GM06990 (cell line): Measurements from ENCODE around the gene PALLD.

Experiments used
- DNase-seq: peaks from one replicate; pipeline ENCODE4 v3.0.0-alpha.2; 2011; ENCODE audit not compliant: insufficient read length; ENCODE audit errors: extremely low read depth
- H3K27me3 ChIP-seq: replicated peaks from 2 replicates; pipeline ENCODE4 v1.6.0; 2011; ENCODE audit warnings: low read length; ENCODE audit not compliant: control insufficient read depth, insufficient read depth
- H3K36me3 ChIP-seq: 2 replicates; pipeline ENCODE4 v1.5.1; 2011; ENCODE audit warnings: low read length; ENCODE audit not compliant: control insufficient read depth, insufficient read depth
- H3K4me3 ChIP-seq: replicated peaks from 2 replicates; pipeline ENCODE4 v1.5.1; 2011; ENCODE audit warnings: low read depth, mild to moderate bottlenecking, control low read depth, low read length
- TF ChIP-seq, protein P1 (sequence below): IDR thresholded peaks from 2 replicates; pipeline ENCODE4 v1.5.1; 2011; ENCODE audit warnings: low read length, control low read depth, mild to moderate bottlenecking, inconsistent platforms; ENCODE audit not compliant: insufficient read depth, poor library complexity, severe bottlenecking

PALLD gene

DNA sequence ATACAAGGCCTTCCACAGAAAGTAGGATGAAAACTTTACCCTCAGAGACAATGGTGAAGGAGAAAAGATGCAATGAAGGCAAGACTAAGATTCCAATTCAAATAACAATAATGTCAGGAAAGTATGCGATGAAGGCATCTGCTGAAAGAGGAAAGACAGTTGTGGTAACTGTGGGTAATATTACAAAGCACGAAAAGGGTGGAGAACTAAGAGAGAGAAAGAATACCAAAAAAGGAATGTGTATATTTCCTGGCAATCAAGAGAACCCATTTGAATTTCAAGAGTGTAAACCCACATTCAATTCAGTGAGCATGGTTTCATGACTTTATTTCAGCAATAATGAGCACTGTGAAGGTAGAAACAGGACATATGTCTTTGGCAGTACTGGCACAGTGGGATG, 225.5 kb downstream of the PALLD start:
- Histone ChIP-seq H3K36me3 (no peaks in the 10 kb centered on the region), H3K4me3 (no peak overlapping the region), H3K27me3 (no peaks in the 10 kb centered on the region; the same call in 1 of the 2 replicates)
- TF ChIP-seq, protein P1, sequence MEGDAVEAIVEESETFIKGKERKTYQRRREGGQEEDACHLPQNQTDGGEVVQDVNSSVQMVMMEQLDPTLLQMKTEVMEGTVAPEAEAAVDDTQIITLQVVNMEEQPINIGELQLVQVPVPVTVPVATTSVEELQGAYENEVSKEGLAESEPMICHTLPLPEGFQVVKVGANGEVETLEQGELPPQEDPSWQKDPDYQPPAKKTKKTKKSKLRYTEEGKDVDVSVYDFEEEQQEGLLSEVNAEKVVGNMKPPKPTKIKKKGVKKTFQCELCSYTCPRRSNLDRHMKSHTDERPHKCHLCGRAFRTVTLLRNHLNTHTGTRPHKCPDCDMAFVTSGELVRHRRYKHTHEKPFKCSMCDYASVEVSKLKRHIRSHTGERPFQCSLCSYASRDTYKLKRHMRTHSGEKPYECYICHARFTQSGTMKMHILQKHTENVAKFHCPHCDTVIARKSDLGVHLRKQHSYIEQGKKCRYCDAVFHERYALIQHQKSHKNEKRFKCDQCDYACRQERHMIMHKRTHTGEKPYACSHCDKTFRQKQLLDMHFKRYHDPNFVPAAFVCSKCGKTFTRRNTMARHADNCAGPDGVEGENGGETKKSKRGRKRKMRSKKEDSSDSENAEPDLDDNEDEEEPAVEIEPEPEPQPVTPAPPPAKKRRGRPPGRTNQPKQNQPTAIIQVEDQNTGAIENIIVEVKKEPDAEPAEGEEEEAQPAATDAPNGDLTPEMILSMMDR: no peak
- DNase-seq: no peak

DNA sequence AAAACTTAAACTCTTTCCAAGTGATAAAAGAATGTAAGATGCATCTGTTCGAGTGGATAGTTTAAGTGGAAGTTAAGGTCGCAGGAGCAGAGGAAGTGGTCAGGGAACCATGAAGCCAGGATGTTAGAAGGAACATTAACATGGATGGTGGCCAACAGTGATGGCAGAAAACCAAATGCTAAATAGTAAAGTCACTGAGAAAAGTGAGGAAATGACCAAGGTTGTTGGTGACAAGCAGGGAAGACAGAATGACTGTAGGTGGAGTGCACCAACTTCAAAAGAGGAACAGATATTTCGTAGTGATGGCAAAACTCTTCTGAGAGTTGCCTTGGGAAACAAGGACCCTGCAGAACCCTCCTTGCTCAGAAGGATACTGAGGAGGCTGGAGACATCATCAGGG, 226.2 kb downstream of the PALLD start:
- Histone ChIP-seq H3K27me3 (no peaks in the 10 kb centered on the region; the same call in 1 of the 2 replicates), H3K4me3 (no peak overlapping the region), H3K36me3 (no peaks in the 10 kb centered on the region)
- no peak for DNase-seq
- TF ChIP-seq, protein P1: no peak

DNA sequence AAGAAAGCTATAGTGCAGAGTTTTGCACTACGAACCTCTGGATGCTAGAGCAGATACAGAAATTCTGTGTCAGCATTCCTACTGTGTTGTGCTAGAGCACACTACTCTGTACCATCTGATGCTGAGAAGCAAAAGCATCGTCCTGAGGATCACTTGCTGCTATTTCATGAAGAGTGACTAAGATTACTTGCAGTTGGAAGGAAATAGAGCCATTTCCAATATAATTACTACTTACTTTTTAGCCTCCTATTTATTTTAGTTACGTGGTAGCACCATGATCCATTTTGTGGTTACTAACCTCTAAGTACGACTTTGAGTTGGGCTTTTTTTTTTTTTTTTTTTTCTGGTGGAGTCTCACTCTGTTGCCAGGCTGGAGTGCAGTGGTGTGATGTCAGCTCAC, 226.7 kb downstream of the PALLD start:
- no peak for DNase-seq
- TF ChIP-seq, protein P1: no peak
- no peaks in the 10 kb centered on the region; the same call in 1 of the 2 replicates for H3K27me3 ChIP-seq

DNA sequence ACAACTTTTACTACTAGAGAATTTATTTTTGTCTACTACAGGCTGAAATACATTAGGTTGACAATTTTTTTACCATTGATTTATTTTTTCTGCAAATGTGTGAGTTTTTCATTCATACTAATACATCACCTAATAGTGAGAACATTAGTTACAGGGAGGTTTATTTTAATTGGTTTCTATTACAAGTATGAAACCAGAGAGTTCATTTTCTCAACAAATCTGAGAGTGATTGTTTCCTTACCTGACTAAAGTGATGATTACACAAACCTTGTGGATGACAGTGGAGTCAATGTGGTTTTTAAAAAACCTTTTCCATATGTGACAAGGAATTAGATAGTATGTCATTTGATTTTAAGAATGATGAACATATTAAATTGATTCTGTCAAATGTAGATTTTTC, 227.4 kb downstream of the PALLD start:
- TF ChIP-seq, protein P1: no peak
- H3K27me3 ChIP-seq: no peaks in the 10 kb centered on the region; the same call in 1 of the 2 replicates
- H3K36me3 ChIP-seq: no peaks in the 10 kb centered on the region
- no peak overlapping the region for H3K4me3 ChIP-seq
- DNase-seq: no peak

More for the DNA sequence above, 226.7 kb downstream of the PALLD start:
- Histone ChIP-seq H3K4me3 (no peak overlapping the region), H3K36me3 (no peaks in the 10 kb centered on the region)

DNA sequence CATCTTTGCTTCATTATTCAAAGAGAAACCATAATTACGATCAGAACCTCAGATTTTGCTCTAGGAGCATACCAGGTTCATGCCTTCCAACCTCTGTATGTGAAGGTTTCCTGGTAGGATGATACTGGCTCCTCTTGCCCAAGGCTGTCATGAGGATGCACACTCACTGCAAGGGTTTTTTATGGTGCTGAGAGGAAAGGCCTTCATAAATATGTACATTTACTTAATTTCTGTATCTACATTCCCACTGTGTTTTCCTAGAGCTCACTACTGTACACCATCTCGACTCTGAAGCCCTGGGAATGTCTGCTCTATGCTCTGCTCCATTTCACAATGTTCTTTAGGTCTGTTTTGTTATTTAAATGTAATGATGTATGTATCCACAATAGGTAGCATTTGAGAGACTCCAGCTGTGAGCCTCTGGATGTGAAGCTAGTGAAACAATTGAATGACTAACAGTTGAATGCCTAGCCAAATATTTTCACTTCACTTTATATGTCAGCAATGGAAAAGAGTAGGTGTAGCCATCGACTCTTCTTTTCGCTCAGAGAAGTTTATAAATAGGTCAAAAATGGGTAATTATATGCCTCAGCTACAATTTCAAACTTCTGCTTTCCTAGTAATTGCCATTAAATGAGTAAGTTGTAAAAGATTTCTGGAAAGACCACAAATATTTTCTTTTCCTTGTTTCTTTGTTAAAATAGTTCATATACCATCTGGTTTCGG, 228.0 kb downstream of the PALLD start:
- peak; percentile 17 for DNase-seq
- no peak overlapping the region for H3K4me3 ChIP-seq
- no peaks in the 10 kb centered on the region; the same call in 1 of the 2 replicates for H3K27me3 ChIP-seq
- H3K36me3 ChIP-seq: no peaks in the 10 kb centered on the region
- TF ChIP-seq, protein P1: no peak
